GM23248 (cell line): ENCODE measurements around the gene TSPAN17. TPM values are rescaled to one million over a fixed set of nuclear protein-coding genes. Genes with fewer than 3 reads are reported as not detected.

ENCODE experiments used
- DNase-seq: peaks from one replicate; pipeline ENCODE4 v3.0.0-alpha.2; 2015
- H2AFZ ChIP-seq: fragments of 200-600 bp; sonication (generic); 2 replicates; pipeline ENCODE4 v1.6.1; 2016; ENCODE audit warnings: antibody characterized with exemption
- H3F3A ChIP-seq: fragments of 200-600 bp; sonication (generic); 2 replicates; pipeline ENCODE4 v1.6.1; 2016; ENCODE audit warnings: mild to moderate bottlenecking, antibody characterized with exemption, mixed run types; ENCODE audit not compliant: insufficient read depth
- H3K27ac ChIP-seq: fragments of 200-600 bp; sonication (generic); 2 replicates; pipeline ENCODE4 v1.5.1; 2016; ENCODE audit warnings: mild to moderate bottlenecking
- H3K27me3 ChIP-seq: fragments of 200-600 bp; sonication (generic); replicated peaks from 2 replicates; pipeline ENCODE4 v1.6.1; 2016; ENCODE audit warnings: mild to moderate bottlenecking; ENCODE audit not compliant: insufficient read depth
- H3K36me3 ChIP-seq: fragments of 200-600 bp; sonication (generic); 2 replicates; pipeline ENCODE4 v1.6.1; 2016; ENCODE audit warnings: low read depth, mild to moderate bottlenecking
- H3K4me1 ChIP-seq: fragments of 200-600 bp; sonication (generic); 2 replicates; pipeline ENCODE4 v1.6.1; 2016; ENCODE audit warnings: mild to moderate bottlenecking; ENCODE audit not compliant: insufficient read depth
- H3K4me2 ChIP-seq: fragments of 200-600 bp; sonication (generic); one replicate; pipeline ENCODE4 v1.6.1; 2016; ENCODE audit warnings: mild to moderate bottlenecking; ENCODE audit not compliant: unreplicated experiment
- H3K4me3 ChIP-seq: fragments of 200-600 bp; sonication (generic); 2 replicates; pipeline ENCODE4 v1.5.1; 2016; ENCODE audit warnings: mild to moderate bottlenecking
- H3K79me2 ChIP-seq: fragments of 200-600 bp; sonication (generic); 2 replicates; pipeline ENCODE4 v1.6.1; 2016; ENCODE audit warnings: mild to moderate bottlenecking; ENCODE audit not compliant: insufficient read depth
- H3K9ac ChIP-seq: fragments of 200-600 bp; sonication (generic); 2 replicates; pipeline ENCODE4 v1.6.1; 2016; ENCODE audit warnings: mild to moderate bottlenecking
- H3K9me2 ChIP-seq: fragments of 200-600 bp; sonication (generic); 2 replicates; pipeline ENCODE4 v1.6.1; 2016; ENCODE audit warnings: mixed run types, mild to moderate bottlenecking, moderate library complexity; ENCODE audit not compliant: insufficient read depth
- H3K9me3 ChIP-seq: fragments of 200-600 bp; sonication (generic); one replicate; pipeline ENCODE4 v1.6.1; 2017; ENCODE audit warnings: low read depth
- H4K20me1 ChIP-seq: fragments of 200-600 bp; sonication (generic); 2 replicates; pipeline ENCODE4 v1.6.0; 2016; ENCODE audit not compliant: insufficient read depth
- EZH2 ChIP-seq: fragments of 200-600 bp; sonication (generic); IDR thresholded peaks from 2 replicates; pipeline ENCODE4 v1.6.1; 2018; ENCODE audit warnings: antibody characterized with exemption, mild to moderate bottlenecking; ENCODE audit not compliant: insufficient read depth, poor library complexity, severe bottlenecking
- EZH2phosphoT487 ChIP-seq: fragments of 200-600 bp; sonication (generic); IDR thresholded peaks from 2 replicates; pipeline ENCODE4 v1.6.1; 2018; ENCODE audit warnings: antibody characterized with exemption, moderate library complexity, mild to moderate bottlenecking, low read depth; ENCODE audit not compliant: insufficient read depth
- WGBS, 2 experiments: methylation state at CpG; one replicate each; pipeline ENCODE4 v1.1.6; 2015 to 2017; ENCODE audit warnings: low lambda C conversion rate in 2 of 2, low coverage in 1 of 2; ENCODE audit errors: missing lambda C conversion rate in 2 of 2; 5-methylcytosine and 5-hydroxymethylcytosine counted together
- in situ Hi-C: fragments of 300-500 bp; cut with MboI; formaldehyde crosslinking; loops from 2 replicates; pipeline ENCODE4 v1.15.0; 2020
- polyA plus RNA-seq: library from polyadenylated mRNA; unstranded; fragments of >200 nt; fragmentation: Nextera tagmentation; extraction: Ambion mirVana; gene quantifications from 2 replicates; pipeline ENCODE4 v1.2.1, GENCODE V29; 2016
- total RNA-seq: library from RNA; depleted of rRNA; stranded (reverse); fragments of >200 nt; shearing (Covaris generic); gene quantifications from 2 replicates; pipeline ENCODE4 v1.2.3, GENCODE V29; 2014

TSPAN17 gene
- total and polyA plus RNA-seq, 2 experiments from 2014 or later: 29.9 to 41.2 TPM

- no peaks in the 10 kb centered on the region for H4K20me1 ChIP-seq
- H3K9me2 ChIP-seq: no peaks in the 10 kb centered on the region
- WGBS, 2 experiments: 48 to 57% methylated on average over 4 of the region's 4 CpGs
- H3K27ac ChIP-seq: no peak overlapping the region
- peaks cover 28% of the 10 kb centered on the region for H3K27me3 ChIP-seq
- H3K9me3 ChIP-seq: no peaks in the 10 kb centered on the region
- no peak overlapping the region for H3K9ac ChIP-seq
- DNase-seq: no peak
- no peak for TF ChIP-seq EZH2phosphoT487
- no peak for TF ChIP-seq EZH2
- no peak overlapping the region for H3K4me3 ChIP-seq
- H3K4me2 ChIP-seq: no peak overlapping the region
- in situ Hi-C loops: no loop called here
- H3K79me2 ChIP-seq: no peaks in the 10 kb centered on the region
- H2AFZ ChIP-seq: no peak overlapping the region
- peaks cover 7% of the 10 kb centered on the region; the same call in 1 of the 2 replicates for H3K4me1 ChIP-seq
- H3K36me3 ChIP-seq: no peaks in the 10 kb centered on the region
- H3F3A ChIP-seq: no peaks in the 10 kb centered on the region
Observed at GRCh38 chr5:176671399-176671798, 24.1 kb downstream of the TSPAN17 start.

- H3K9me2 ChIP-seq: no peaks in the 10 kb centered on the region
- no peak overlapping the region for H3K9ac ChIP-seq
- H3K4me2 ChIP-seq: no peak overlapping the region
- no peaks in the 10 kb centered on the region for H3K9me3 ChIP-seq
- H3K27ac ChIP-seq: no peak overlapping the region
- DNase-seq: no peak
- H3K27me3 ChIP-seq: peaks cover 28% of the 10 kb centered on the region
- no peak for TF ChIP-seq EZH2
- no peak for TF ChIP-seq EZH2phosphoT487
- no peak overlapping the region for H2AFZ ChIP-seq
- H3K36me3 ChIP-seq: no peaks in the 10 kb centered on the region
- in situ Hi-C loops: no loop called here
- H3F3A ChIP-seq: no peaks in the 10 kb centered on the region
- WGBS, 2 experiments: 66 to 68% methylated on average over 16 to 17 of the region's 18 CpGs
- no peaks in the 10 kb centered on the region for H3K79me2 ChIP-seq
- H4K20me1 ChIP-seq: no peaks in the 10 kb centered on the region
- no peak overlapping the region for H3K4me3 ChIP-seq
- peaks cover 14% of the 10 kb centered on the region; the same call in 1 of the 2 replicates for H3K4me1 ChIP-seq
Observed at GRCh38 chr5:176671890-176672747, 24.8 kb downstream of the TSPAN17 start.

- DNase-seq: no peak
- in situ Hi-C loops: no loop called here
- Histone ChIP-seq H3K9me3 (no peaks in the 10 kb centered on the region), H3K4me3 (no peak overlapping the region), H3K36me3 (no peaks in the 10 kb centered on the region), H3K79me2 (no peaks in the 10 kb centered on the region), H3K27me3 (peaks cover 18% of the 10 kb centered on the region; the same call in 1 of the 2 replicates), H3K4me1 (peaks cover 14% of the 10 kb centered on the region; the same call in 1 of the 2 replicates), H2AFZ (no peak overlapping the region), H4K20me1 (no peaks in the 10 kb centered on the region), H3K9me2 (no peaks in the 10 kb centered on the region), H3K9ac (no peak overlapping the region), H3K27ac (no peak overlapping the region), H3F3A (no peaks in the 10 kb centered on the region), H3K4me2 (no peak overlapping the region)
- 82 to 84% methylated on average over 18 of the region's 18 CpGs for WGBS, 2 experiments
- TF ChIP-seq EZH2phosphoT487 (no peak), EZH2 (no peak)
Observed at GRCh38 chr5:176673651-176674583, 26.6 kb downstream of the TSPAN17 start.

DNA sequence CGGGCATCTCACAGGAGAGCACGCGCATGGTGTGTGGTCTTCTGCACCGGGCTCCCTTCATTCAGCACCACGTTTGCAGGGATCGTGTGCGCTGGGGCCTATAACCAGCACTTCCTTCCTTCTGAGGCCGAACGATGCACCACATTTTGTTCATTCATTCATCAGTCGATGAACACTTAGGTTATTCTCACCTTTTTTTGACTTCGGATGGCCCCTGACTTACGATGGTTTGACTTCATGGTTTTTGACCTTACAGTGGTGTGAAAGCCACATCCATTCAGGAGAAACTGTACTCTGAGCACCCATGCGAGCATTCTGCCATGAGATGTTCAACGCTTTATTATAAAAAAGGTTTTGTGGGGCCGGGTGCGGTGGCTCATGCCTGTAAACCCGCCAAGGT is 27.5 kb downstream of the TSPAN17 start:
- no peaks in the 10 kb centered on the region for H4K20me1 ChIP-seq
- H2AFZ ChIP-seq: no peak overlapping the region
- no peak for TF ChIP-seq EZH2
- H3K79me2 ChIP-seq: no peaks in the 10 kb centered on the region
- no peaks in the 10 kb centered on the region for H3K36me3 ChIP-seq
- no peak overlapping the region for H3K9ac ChIP-seq
- no peaks in the 10 kb centered on the region for H3K9me2 ChIP-seq
- peaks cover 13% of the 10 kb centered on the region; the same call in 1 of the 2 replicates for H3K27me3 ChIP-seq
- peaks cover 14% of the 10 kb centered on the region; the same call in 1 of the 2 replicates for H3K4me1 ChIP-seq
- no peak for DNase-seq
- H3K4me3 ChIP-seq: no peak overlapping the region
- in situ Hi-C loops: no loop called here
- no peak overlapping the region for H3K4me2 ChIP-seq
- H3K27ac ChIP-seq: no peak overlapping the region
- H3K9me3 ChIP-seq: no peaks in the 10 kb centered on the region
- 85 to 86% methylated on average over 17 of the region's 17 CpGs for WGBS, 2 experiments
- no peaks in the 10 kb centered on the region for H3F3A ChIP-seq
